SU-DHL-6 (cell line): Measurements from ENCODE around the gene INTS12.
"Not testable (repeated sequence)": the region's sequence is repeated elsewhere in the genome, so short reads cannot be mapped to it uniquely, and the experiment has no call there.

Source experiments
- CTCF ChIP-seq: fragments of 200-600 bp; sonication (generic); IDR thresholded peaks from one replicate; pipeline ENCODE4 v1.5.1; 2017; ENCODE audit warnings: antibody characterized with exemption, mild to moderate bottlenecking, low read length, moderate library complexity; ENCODE audit not compliant: insufficient read depth, poor library complexity, severe bottlenecking
- EZH2phosphoT487 ChIP-seq: fragments of 200-600 bp; sonication (generic), shearing (Covaris generic); conservative IDR thresholded peaks from 2 replicates; pipeline ENCODE4 v1.6.1; 2018; ENCODE audit warnings: mild to moderate bottlenecking, antibody characterized with exemption, low read length, moderate library complexity, mixed read lengths

DNA sequence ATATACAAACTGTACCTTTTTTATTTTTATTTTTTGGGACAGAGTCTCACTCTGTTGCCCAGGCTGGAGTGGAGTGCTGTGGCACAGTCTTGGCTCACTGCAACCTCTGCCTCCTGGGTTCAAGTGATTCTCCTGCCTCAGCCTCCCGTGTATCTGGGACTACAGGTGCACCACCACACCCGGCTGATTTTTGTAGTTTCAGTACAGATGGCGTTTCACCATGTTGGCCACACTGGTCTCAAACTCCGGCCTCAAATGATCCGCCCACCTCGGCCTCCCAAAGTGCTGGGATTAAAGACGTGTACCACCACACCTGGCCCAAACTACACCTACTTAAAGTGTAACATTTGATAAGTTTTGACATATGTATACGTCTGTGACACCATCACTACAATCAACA is 12.7 kb downstream of the INTS12 start:
- TF ChIP-seq CTCF, EZH2phosphoT487: not testable (repeated sequence)
